ENCODE measurements around the gene FRMPD4. TPM values are rescaled to one million over a fixed set of nuclear protein-coding genes. Genes with fewer than 3 reads are reported as not detected.

Gene FRMPD4
- total and polyA plus RNA-seq, 10 of the 15 experiments (the other 5 are each of a cell fraction or from before 2014, with no cell fraction given) = not detected

DNA sequence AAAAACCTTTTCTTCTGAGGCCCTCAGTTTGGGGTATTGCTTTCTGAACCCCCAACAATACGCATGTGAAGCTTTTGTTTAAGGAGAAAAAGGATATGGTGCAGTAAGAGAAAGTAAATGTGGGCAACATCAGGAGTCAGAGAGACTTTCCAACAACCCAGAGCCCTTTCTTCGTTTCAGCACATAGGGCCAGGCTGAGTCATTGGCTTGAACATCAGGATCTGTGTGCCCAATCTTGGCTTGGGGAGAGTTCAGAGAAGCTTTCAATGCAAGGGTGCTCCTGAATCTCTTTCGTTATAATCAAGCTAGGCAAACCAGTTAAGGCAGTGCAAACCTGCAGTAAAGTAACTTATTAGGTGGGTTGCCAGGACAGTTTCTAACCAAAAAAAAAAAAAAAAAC, 191.2 kb downstream of the FRMPD4 start:
- Histone ChIP-seq H3K36me3 (ENCODE audit: control insufficient read depth in 2 of 2, insufficient read depth in 2 of 2, low read length in 1 of 2) (no peaks in the 10 kb centered on the region), H3K9me3 (replicated peaks; ENCODE audit: control insufficient read depth, insufficient read depth, low read length) (no peaks in the 10 kb centered on the region), H4K20me1 (ENCODE audit: control insufficient read depth, insufficient read depth) (no peaks in the 10 kb centered on the region), H3K27ac (ENCODE audit: control insufficient read depth, insufficient read depth) (no peak overlapping the region), H3K4me1 (ENCODE audit: control insufficient read depth, insufficient read depth, low read length) (no peaks in the 10 kb centered on the region), H3K4me3 (no peak overlapping the region), H3K9ac (ENCODE audit: control insufficient read depth, insufficient read depth, low read length) (no peak overlapping the region), H3K79me2 (ENCODE audit: control insufficient read depth, insufficient read depth, low read length) (no peaks in the 10 kb centered on the region), H3K27me3 (replicated peaks in 1 of 2; ENCODE audit: control insufficient read depth in 2 of 2, insufficient read depth in 2 of 2, low read length in 1 of 2) (no peaks in the 10 kb centered on the region; a peak in 2 of 4 replicates), H2AFZ (ENCODE audit: control insufficient read depth, low read depth, low read length) (no peak overlapping the region), H3K4me2 (ENCODE audit: control insufficient read depth, insufficient read depth) (no peak overlapping the region)
- ChIA-PET CTCF (no interaction called here), POLR2A (no interaction called here), RAD21 (ENCODE audit: unreplicated experiment) (no interaction called here), SMC1A (ENCODE audit: uncharacterized antibody, unreplicated experiment) (interaction anchor here (0.5 to 0.7 kb wide), 2 partner anchors 16 to 93 kb away, joined by 3 read pairs; no protein-coding TSS in a partner anchor)
- in situ Hi-C loops (cut with MboI) = no loop called here
- TF ChIP-seq ETV6 (conservative IDR thresholded peaks at IDR 0.05 in 1 of 2, IDR thresholded peaks at IDR 0.05 in 1 of 2; ENCODE audit: borderline replicate concordance in 1 of 2, low read depth in 1 of 2) (no peak), NR2F1 (conservative IDR thresholded peaks at IDR 0.05) (no peak)
- TF ChIP-seq, protein P1, sequence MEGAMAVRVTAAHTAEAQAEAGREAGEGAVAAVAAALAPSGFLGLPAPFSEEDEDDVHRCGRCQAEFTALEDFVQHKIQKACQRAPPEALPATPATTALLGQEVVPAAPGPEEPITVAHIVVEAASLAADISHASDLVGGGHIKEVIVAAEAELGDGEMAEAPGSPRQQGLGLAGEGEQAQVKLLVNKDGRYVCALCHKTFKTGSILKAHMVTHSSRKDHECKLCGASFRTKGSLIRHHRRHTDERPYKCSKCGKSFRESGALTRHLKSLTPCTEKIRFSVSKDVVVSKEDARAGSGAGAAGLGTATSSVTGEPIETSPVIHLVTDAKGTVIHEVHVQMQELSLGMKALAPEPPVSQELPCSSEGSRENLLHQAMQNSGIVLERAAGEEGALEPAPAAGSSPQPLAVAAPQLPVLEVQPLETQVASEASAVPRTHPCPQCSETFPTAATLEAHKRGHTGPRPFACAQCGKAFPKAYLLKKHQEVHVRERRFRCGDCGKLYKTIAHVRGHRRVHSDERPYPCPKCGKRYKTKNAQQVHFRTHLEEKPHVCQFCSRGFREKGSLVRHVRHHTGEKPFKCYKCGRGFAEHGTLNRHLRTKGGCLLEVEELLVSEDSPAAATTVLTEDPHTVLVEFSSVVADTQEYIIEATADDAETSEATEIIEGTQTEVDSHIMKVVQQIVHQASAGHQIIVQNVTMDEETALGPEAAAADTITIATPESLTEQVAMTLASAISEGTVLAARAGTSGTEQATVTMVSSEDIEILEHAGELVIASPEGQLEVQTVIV (IDR thresholded peaks at IDR 0.05; ENCODE audit: borderline replicate concordance, partially characterized antibody) = no peak
- no peak for DNase-seq (ENCODE audit: low read depth, low spot score)
- no peak for FAIRE-seq
- ATAC-seq = no peak
- 19% methylated on average over 3 of the region's 3 CpGs for WGBS (ENCODE audit: insufficient coverage, insufficient replicate concordance, low lambda C conversion rate, missing lambda C conversion rate)
- BruUV-seq (replicated peaks) = no TSS peak
- intact Hi-C loops (cut with micrococcal nuclease; ENCODE audit: unreplicated experiment) = no loop called here

DNA sequence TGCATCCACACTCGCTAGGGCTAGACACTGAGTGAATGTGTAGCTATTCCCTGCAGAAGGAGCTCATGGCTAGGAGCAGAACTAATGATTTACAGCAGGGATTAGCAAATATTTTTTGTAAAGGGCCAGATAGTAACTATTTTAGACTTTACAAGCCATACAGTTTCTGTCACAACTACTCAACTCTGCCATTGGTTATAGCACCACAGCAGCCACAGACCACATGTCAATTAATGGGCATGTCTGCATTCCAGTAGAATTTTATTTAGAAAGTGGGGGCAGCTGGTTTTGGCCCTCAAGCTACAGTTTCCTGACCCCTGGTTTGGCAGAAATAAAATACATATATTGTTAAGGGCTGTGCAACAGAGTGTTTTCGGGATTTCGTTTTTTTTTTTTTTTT, 192.6 kb downstream of the FRMPD4 start:
- Histone ChIP-seq H3K27ac (ENCODE audit: control insufficient read depth, insufficient read depth) (no peak overlapping the region), H3K4me3 (no peak overlapping the region), H3K27me3 (replicated peaks in 1 of 2; ENCODE audit: control insufficient read depth in 2 of 2, insufficient read depth in 2 of 2, low read length in 1 of 2) (no peaks in the 10 kb centered on the region; a peak in 2 of 4 replicates), H3K9ac (ENCODE audit: control insufficient read depth, insufficient read depth, low read length) (no peak overlapping the region), H3K4me1 (ENCODE audit: control insufficient read depth, insufficient read depth, low read length) (no peaks in the 10 kb centered on the region), H2AFZ (ENCODE audit: control insufficient read depth, low read depth, low read length) (no peak overlapping the region), H4K20me1 (ENCODE audit: control insufficient read depth, insufficient read depth) (no peaks in the 10 kb centered on the region), H3K79me2 (ENCODE audit: control insufficient read depth, insufficient read depth, low read length) (no peaks in the 10 kb centered on the region), H3K36me3 (ENCODE audit: control insufficient read depth in 2 of 2, insufficient read depth in 2 of 2, low read length in 1 of 2) (no peaks in the 10 kb centered on the region), H3K9me3 (replicated peaks; ENCODE audit: control insufficient read depth, insufficient read depth, low read length) (no peaks in the 10 kb centered on the region), H3K4me2 (ENCODE audit: control insufficient read depth, insufficient read depth) (no peak overlapping the region)
- POLR2A ChIA-PET = no interaction called here
- SMC1A ChIA-PET (ENCODE audit: uncharacterized antibody, unreplicated experiment) = no interaction called here
- 39% methylated on average over 3 of the region's 3 CpGs for WGBS (ENCODE audit: insufficient coverage, insufficient replicate concordance, low lambda C conversion rate, missing lambda C conversion rate)
- FAIRE-seq (no peak), DNase-seq (ENCODE audit: low read depth, low spot score) (no peak), ATAC-seq (no peak)
- in situ Hi-C loops (cut with MboI) (no loop called here), intact Hi-C loops (cut with micrococcal nuclease; ENCODE audit: unreplicated experiment) (no loop called here)
- BruUV-seq (replicated peaks) = no TSS peak
- no peak for TF ChIP-seq ESRRA (IDR thresholded peaks at IDR 0.05; ENCODE audit: low read length)
- TF ChIP-seq, protein P2, sequence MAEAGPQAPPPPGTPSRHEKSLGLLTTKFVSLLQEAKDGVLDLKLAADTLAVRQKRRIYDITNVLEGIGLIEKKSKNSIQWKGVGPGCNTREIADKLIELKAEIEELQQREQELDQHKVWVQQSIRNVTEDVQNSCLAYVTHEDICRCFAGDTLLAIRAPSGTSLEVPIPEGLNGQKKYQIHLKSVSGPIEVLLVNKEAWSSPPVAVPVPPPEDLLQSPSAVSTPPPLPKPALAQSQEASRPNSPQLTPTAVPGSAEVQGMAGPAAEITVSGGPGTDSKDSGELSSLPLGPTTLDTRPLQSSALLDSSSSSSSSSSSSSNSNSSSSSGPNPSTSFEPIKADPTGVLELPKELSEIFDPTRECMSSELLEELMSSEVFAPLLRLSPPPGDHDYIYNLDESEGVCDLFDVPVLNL (IDR thresholded peaks at IDR 0.05; ENCODE audit: low read depth, low read length) = no peak
- TF ChIP-seq, protein P3, sequence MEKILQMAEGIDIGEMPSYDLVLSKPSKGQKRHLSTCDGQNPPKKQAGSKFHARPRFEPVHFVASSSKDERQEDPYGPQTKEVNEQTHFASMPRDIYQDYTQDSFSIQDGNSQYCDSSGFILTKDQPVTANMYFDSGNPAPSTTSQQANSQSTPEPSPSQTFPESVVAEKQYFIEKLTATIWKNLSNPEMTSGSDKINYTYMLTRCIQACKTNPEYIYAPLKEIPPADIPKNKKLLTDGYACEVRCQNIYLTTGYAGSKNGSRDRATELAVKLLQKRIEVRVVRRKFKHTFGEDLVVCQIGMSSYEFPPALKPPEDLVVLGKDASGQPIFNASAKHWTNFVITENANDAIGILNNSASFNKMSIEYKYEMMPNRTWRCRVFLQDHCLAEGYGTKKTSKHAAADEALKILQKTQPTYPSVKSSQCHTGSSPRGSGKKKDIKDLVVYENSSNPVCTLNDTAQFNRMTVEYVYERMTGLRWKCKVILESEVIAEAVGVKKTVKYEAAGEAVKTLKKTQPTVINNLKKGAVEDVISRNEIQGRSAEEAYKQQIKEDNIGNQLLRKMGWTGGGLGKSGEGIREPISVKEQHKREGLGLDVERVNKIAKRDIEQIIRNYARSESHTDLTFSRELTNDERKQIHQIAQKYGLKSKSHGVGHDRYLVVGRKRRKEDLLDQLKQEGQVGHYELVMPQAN (conservative IDR thresholded peaks at IDR 0.05) = no peak
- no peak for TF ChIP-seq HDGF (IDR thresholded peaks at IDR 0.05)
- TF ChIP-seq, protein P4, sequence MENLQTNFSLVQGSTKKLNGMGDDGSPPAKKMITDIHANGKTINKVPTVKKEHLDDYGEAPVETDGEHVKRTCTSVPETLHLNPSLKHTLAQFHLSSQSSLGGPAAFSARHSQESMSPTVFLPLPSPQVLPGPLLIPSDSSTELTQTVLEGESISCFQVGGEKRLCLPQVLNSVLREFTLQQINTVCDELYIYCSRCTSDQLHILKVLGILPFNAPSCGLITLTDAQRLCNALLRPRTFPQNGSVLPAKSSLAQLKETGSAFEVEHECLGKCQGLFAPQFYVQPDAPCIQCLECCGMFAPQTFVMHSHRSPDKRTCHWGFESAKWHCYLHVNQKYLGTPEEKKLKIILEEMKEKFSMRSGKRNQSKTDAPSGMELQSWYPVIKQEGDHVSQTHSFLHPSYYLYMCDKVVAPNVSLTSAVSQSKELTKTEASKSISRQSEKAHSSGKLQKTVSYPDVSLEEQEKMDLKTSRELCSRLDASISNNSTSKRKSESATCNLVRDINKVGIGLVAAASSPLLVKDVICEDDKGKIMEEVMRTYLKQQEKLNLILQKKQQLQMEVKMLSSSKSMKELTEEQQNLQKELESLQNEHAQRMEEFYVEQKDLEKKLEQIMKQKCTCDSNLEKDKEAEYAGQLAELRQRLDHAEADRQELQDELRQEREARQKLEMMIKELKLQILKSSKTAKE (IDR thresholded peaks at IDR 0.05; ENCODE audit: low read depth, poor library complexity, severe bottlenecking) = no peak
- CTCF ChIA-PET = no interaction called here
- RAD21 ChIA-PET (ENCODE audit: unreplicated experiment) = no interaction called here

Data from GM12878 (cell line).